Sigmoid colon (tissue), 7 donors: ENCODE data around the gene RAE1. TPM values are rescaled to one million over a fixed set of nuclear protein-coding genes. Genes with fewer than 3 reads are reported as not detected.

ENCODE experiments used
- DNase-seq: peaks from one replicate; pipeline ENCODE4 v3.0.0-alpha.2; 2019
- H3K27ac ChIP-seq, 4 donors: fragments of 200-600 bp; sonication (generic); one replicate each; pipeline ENCODE4 v1.5.1; 2016 to 2019; ENCODE audit warnings: mild to moderate bottlenecking in 1 of 4
- H3K27me3 ChIP-seq, 3 donors: fragments of 200-600 bp; sonication (generic); one replicate each; pipeline ENCODE4 v1.5.1; 2019; ENCODE audit warnings: mild to moderate bottlenecking in 1 of 3
- H3K36me3 ChIP-seq, 4 donors: fragments of 200-600 bp; sonication (generic); one replicate each; pipeline ENCODE4 v1.5.1; 2016 to 2019
- H3K4me1 ChIP-seq, 4 donors: fragments of 200-600 bp; sonication (generic); one replicate each; pipeline ENCODE4 v1.5.1; 2017 to 2019
- H3K4me3 ChIP-seq, 4 donors: fragments of 200-600 bp; sonication (generic); one replicate each; pipeline ENCODE4 v1.5.1; 2017 to 2019; ENCODE audit warnings: mild to moderate bottlenecking in 2 of 4, moderate library complexity in 1 of 4
- H3K9me3 ChIP-seq, 4 donors: fragments of 200-600 bp in 3 of 4; sonication (generic) in 3 of 4; one replicate each; pipeline versions ENCODE4 v1.5.1 to v1.6.1; 2013 to 2019
- CTCF ChIP-seq, 4 experiments: fragments of 450-650 bp in 3 of 4; fragments of 200-600 bp in 1 of 4; IDR thresholded peaks; one replicate each; pipeline ENCODE4 v1.5.1; 2016 to 2019; ENCODE audit warnings: antibody characterized with exemption in 4 of 4, mild to moderate bottlenecking in 3 of 4, moderate library complexity in 2 of 4
- EP300 ChIP-seq, 4 donors: sonication (generic); formaldehyde crosslinking; IDR thresholded peaks; one replicate each; pipeline ENCODE4 v1.6.1; 2017; ENCODE audit warnings: antibody characterized with exemption in 4 of 4
- POLR2A ChIP-seq, 2 donors: fragments of 450-650 bp; IDR thresholded peaks; one replicate each; pipeline ENCODE4 v1.6.1; 2016; ENCODE audit warnings: antibody characterized with exemption in 2 of 2, mild to moderate bottlenecking in 2 of 2, moderate library complexity in 2 of 2
- POLR2AphosphoS5 ChIP-seq, 4 donors: sonication (generic); formaldehyde crosslinking; IDR thresholded peaks; one replicate each; pipeline ENCODE4 v1.6.1; 2017; ENCODE audit warnings: antibody characterized with exemption in 4 of 4
- WGBS, 2 donors: extraction: QIAGEN DNeasy Blood & Tissue Kit; methylation state at CpG; one replicate each; pipeline ENCODE4 v1.1.7; 2013; 5-methylcytosine and 5-hydroxymethylcytosine counted together
- intact Hi-C: fragments of 100-400 bp; cut with DNase I; formaldehyde crosslinking; loops from one replicate; pipeline ENCODE4 v1.15.1; 2023
- polyA plus RNA-seq, 3 donors: library from polyadenylated mRNA; stranded (reverse); fragments of 200-250 nt; gene quantifications; one replicate each; pipeline ENCODE4 v1.2.3, GENCODE V29; 2013
- total RNA-seq, 4 donors: library from RNA; depleted of rRNA; stranded (reverse); fragments of >200 nt; gene quantifications; one replicate each; pipeline ENCODE4 v1.1.0, GENCODE V29; 2016
- donor health status: healthy with polysubstance abuse.
- donor health status: Bipolar disorder and iron deficiency.
- donor health status: healthy.

Gene RAE1
- total and polyA plus RNA-seq, 7 donors, result 13.6 to 20.9 (median 16.4) TPM

DNA sequence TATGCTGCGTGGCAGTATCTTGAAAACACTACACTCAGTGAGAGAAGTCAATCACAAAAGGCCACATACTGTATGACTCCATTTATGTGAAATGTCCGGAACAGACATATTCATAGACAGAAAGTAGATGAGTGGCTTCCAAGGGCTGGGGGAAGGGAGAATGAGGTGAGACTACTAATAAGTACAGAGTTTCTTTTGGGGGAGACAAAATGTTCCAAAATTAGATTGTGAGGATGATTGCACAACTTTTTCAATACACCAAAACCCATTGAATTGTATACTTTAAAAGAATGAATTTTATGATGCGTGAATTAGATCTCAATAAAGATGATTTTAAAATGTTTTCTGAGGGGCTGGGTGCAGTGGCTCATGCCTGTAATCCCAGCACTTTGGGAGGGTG lies 30.7 kb upstream of the RAE1 start:
- intact Hi-C loops, result loop anchor here (5.0 kb wide), 1 partner anchor 43 kb away; no protein-coding TSS in a partner anchor
- no peak for DNase-seq
- TF ChIP-seq EP300 (IDR thresholded peaks at IDR 0.05), result no peak
- no peak for TF ChIP-seq CTCF (IDR thresholded peaks at IDR 0.05)
- no peak for TF ChIP-seq POLR2AphosphoS5 (IDR thresholded peaks at IDR 0.05)
- TF ChIP-seq POLR2A (IDR thresholded peaks at IDR 0.05), result no peak
- H3K9me3 ChIP-seq, result no peaks in the 10 kb centered on the region
- 51 to 81% methylated on average over 3 of the region's 3 CpGs for WGBS, 2 donors
- peaks cover 0 to 14% (median 11%) of the 10 kb centered on the region in 4 donors for H3K4me1 ChIP-seq
- no peak overlapping the region for H3K4me3 ChIP-seq
- H3K27me3 ChIP-seq, result no peaks in the 10 kb centered on the region
- no peaks in the 10 kb centered on the region for H3K36me3 ChIP-seq
- no peak overlapping the region for H3K27ac ChIP-seq

DNA sequence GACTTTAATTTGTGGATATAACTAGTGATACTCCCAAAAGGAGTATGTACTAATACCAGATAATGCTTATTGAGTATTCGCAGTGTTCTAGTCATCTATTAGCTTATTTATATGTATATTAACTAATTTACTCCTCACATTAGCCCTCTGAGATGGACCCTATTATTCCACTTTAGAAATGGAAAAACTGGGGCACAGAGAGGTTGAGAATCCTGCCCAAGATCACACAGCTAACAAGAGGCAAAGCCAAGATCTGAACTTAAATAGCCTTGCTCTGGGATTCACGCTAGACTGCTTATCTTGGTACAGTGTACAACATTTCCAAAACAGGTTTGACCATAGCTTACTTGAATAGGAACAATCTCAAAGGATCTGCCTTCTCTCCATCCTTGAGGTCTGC lies 29.9 kb upstream of the RAE1 start:
- Histone ChIP-seq H3K4me1 (peaks cover 0 to 14% (median 11%) of the 10 kb centered on the region in 4 donors), H3K4me3 (no peak overlapping the region), H3K36me3 (no peaks in the 10 kb centered on the region), H3K27ac (no peak overlapping the region), H3K27me3 (no peaks in the 10 kb centered on the region), H3K9me3 (no peaks in the 10 kb centered on the region)
- TF ChIP-seq CTCF (IDR thresholded peaks at IDR 0.05) (no peak), EP300 (IDR thresholded peaks at IDR 0.05) (no peak)
- 77 to 93% methylated on average over 2 of the region's 2 CpGs for WGBS, 2 donors
- DNase-seq, result no peak
- intact Hi-C loops, result loop anchor here (5.0 kb wide), 1 partner anchor 44 kb away; no protein-coding TSS in a partner anchor

DNA sequence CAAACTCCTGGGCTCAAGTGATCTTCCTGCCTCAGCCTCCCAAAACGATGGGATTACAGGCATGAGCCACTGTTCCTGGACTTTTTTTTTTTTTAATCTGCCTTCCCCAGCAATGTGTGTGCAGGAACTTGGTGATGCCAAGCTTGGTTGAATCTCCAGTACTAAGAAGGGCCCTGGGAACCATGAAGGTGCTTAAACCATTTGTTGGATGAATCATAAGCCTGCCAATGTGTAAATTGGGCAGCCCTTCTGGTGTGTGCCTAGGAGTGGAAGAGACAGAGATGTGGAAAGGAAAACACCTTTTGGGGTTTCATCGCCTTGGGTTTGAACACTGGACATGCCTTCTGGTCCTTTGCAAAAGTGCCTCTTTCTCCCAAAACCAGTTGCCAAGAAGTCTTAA lies 28.6 kb upstream of the RAE1 start:
- 67 to 73% methylated on average over 2 of the region's 2 CpGs for WGBS, 2 donors
- intact Hi-C loops, result loop anchor here (5.0 kb wide), 1 partner anchor 45 kb away; no protein-coding TSS in a partner anchor
- Histone ChIP-seq H3K4me1 (peaks cover 0 to 14% (median 11%) of the 10 kb centered on the region in 4 donors), H3K27me3 (no peaks in the 10 kb centered on the region), H3K36me3 (no peaks in the 10 kb centered on the region), H3K9me3 (no peaks in the 10 kb centered on the region), H3K27ac (peak overlapping the region in 2 of 4 donors; percentile 43 to 52), H3K4me3 (no peak overlapping the region)
- no peak for DNase-seq
- TF ChIP-seq EP300 (IDR thresholded peaks at IDR 0.05) (no peak), POLR2AphosphoS5 (IDR thresholded peaks at IDR 0.05) (no peak), POLR2A (IDR thresholded peaks at IDR 0.05) (no peak)

DNA sequence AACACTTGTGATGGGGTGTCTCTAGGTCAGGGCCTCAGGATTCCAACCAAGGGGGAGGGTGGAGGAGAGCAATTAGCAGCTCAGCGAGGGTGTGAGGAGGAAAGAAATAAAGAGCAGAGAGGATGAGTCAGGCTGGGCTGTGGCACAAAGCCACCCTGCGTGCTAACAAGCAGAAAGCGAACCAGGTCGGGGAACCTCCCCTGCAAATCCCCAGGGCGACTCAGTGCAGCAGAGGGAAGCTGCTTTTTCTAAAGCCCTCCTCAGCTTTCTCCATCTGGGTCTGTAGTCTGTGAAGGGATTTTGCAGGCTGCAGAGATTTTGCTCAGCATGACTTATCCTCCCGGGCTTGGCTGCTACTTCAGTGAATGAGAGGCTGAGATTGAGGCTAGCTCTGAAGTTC lies 28.0 kb upstream of the RAE1 start:
- Histone ChIP-seq H3K9me3 (no peaks in the 10 kb centered on the region), H3K27ac (peak overlapping the region in 2 of 4 donors; percentile 43 to 52), H3K4me1 (peaks cover 0 to 14% (median 11%) of the 10 kb centered on the region in 4 donors), H3K4me3 (no peak overlapping the region), H3K27me3 (no peaks in the 10 kb centered on the region), H3K36me3 (no peaks in the 10 kb centered on the region)
- no peak for DNase-seq
- 17 to 31% methylated on average over 6 of the region's 6 CpGs for WGBS, 2 donors
- intact Hi-C loops, result loop anchor here (5.0 kb wide), 1 partner anchor 46 kb away; no protein-coding TSS in a partner anchor
- no peak for TF ChIP-seq CTCF (IDR thresholded peaks at IDR 0.05)
- no peak for TF ChIP-seq EP300 (IDR thresholded peaks at IDR 0.05)
- no peak for TF ChIP-seq POLR2A (IDR thresholded peaks at IDR 0.05)
- no peak for TF ChIP-seq POLR2AphosphoS5 (IDR thresholded peaks at IDR 0.05)

DNA sequence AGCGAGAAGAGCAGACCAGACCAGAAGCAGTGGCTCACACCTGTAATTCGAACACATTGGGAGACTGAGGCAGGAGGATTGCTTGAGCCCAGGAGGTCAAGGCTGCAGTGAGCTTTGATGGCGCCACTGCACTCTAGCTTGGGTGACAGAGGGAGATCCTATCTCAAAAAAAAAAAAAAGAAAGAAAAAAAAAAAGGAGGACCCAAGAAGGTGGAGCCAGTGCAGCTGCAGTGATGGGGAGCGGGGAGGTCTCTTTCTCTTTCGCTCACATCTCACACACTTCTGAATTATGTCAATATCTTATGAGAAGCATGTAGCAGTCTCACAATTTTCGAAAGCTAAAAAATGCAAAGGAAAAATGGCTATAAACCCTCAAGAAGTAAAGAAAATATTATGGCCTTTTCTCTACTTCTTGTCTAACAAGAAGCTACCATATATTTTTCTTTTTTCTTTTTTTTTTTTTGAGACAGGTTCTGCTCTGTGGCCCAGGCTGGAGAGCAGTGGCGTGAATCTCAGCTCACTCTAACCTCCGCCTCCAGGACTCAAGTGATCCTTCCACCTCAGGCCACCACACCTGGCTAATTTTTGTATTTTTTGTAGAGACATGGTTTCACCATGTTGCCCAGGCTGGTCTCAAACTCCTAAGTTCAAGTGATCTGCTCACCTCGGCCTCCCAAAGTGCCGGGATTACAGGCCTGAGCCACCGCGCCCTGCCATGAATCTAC lies 25.3 kb upstream of the RAE1 start:
- Histone ChIP-seq H3K36me3 (no peaks in the 10 kb centered on the region), H3K4me1 (peaks cover 0 to 14% (median 11%) of the 10 kb centered on the region in 4 donors), H3K9me3 (no peaks in the 10 kb centered on the region), H3K27me3 (peaks cover 0 to 14% (median 3%) of the 10 kb centered on the region in 3 donors), H3K4me3 (no peak overlapping the region), H3K27ac (no peak overlapping the region)
- intact Hi-C loops, result no loop called here
- TF ChIP-seq EP300 (IDR thresholded peaks at IDR 0.05) (no peak), POLR2A (IDR thresholded peaks at IDR 0.05) (no peak), POLR2AphosphoS5 (IDR thresholded peaks at IDR 0.05) (no peak), CTCF (IDR thresholded peaks at IDR 0.05) (no peak)
- DNase-seq, result no peak
- WGBS, 2 donors, result 85% methylated on average over 12 of the region's 12 CpGs
